Measurements from ENCODE around the gene KLHL13. TPM values are rescaled to one million over a fixed set of nuclear protein-coding genes. Genes with fewer than 3 reads are reported as not detected.
"Not testable (repeated sequence)": the region's sequence is repeated elsewhere in the genome, so short reads cannot be mapped to it uniquely, and the experiment has no call there.

KLHL13 gene
- total and polyA plus RNA-seq, 8 donors, result 1.1 to 4.9 (median 3.1) TPM

GRCh38 chrX:118153270-118153669, 36.7 kb upstream of the KLHL13 start:
- no peak for FAIRE-seq
- no peak overlapping the region for H3K27ac ChIP-seq
- no peak for ATAC-seq

GRCh38 chrX:118152721-118153120, 36.1 kb upstream of the KLHL13 start:
- H3K36me3 ChIP-seq, result no peaks in the 10 kb centered on the region
- H3K9me3 ChIP-seq, result no peaks in the 10 kb centered on the region
- ATAC-seq (no peak), DNase-seq (no peak), FAIRE-seq (no peak)
- no peaks in the 10 kb centered on the region for H3K27me3 ChIP-seq
- H3K4me3 ChIP-seq, result no peak overlapping the region
- intact Hi-C loops (cut with DNase I), result no loop called here
- no peak for TF ChIP-seq CTCF (IDR thresholded peaks at IDR 0.05)
- H3K4me1 ChIP-seq, result no peaks in the 10 kb centered on the region
- WGBS, 2 donors, result 57 to 93% methylated on average over 2 of the region's 2 CpGs
- no peak overlapping the region for H3K27ac ChIP-seq

More at GRCh38 chrX:118153270-118153669, 36.7 kb upstream of the KLHL13 start:
- Histone ChIP-seq H3K4me1 (no peaks in the 10 kb centered on the region), H3K4me3 (no peak overlapping the region), H3K27me3 (no peaks in the 10 kb centered on the region), H3K9me3 (no peaks in the 10 kb centered on the region), H3K36me3 (no peaks in the 10 kb centered on the region)
- intact Hi-C loops (cut with DNase I), result no loop called here
- TF ChIP-seq CTCF (IDR thresholded peaks at IDR 0.05), result no peak
- WGBS, 2 donors, result 93 to 94% methylated on average over 1 of the region's 1 CpG
- DNase-seq, result no peak

- FAIRE-seq (no peak), DNase-seq (no peak), ATAC-seq (no peak)
- no peaks in the 10 kb centered on the region for H3K9me3 ChIP-seq
- no peaks in the 10 kb centered on the region for H3K4me1 ChIP-seq
- 74 to 93% methylated on average over 1 of the region's 1 CpG for WGBS, 2 donors
- H3K27me3 ChIP-seq, result no peaks in the 10 kb centered on the region
- no peaks in the 10 kb centered on the region for H3K36me3 ChIP-seq
- intact Hi-C loops (cut with DNase I), result no loop called here
- TF ChIP-seq CTCF (IDR thresholded peaks at IDR 0.05), result no peak
- H3K4me3 ChIP-seq, result no peak overlapping the region
- H3K27ac ChIP-seq, result no peak overlapping the region
These were observed 32.1 kb upstream of the KLHL13 start for GRCh38 chrX:118148737-118149136.

GRCh38 chrX:118147771-118148170, 31.2 kb upstream of the KLHL13 start:
- intact Hi-C loops (cut with DNase I), result not testable (repeated sequence)

GRCh38 chrX:118143578-118143977, 27.0 kb upstream of the KLHL13 start:
- FAIRE-seq, result no peak
- no peak for DNase-seq
- 57 to 69% methylated on average over 3 of the region's 3 CpGs for WGBS, 2 donors
- no peak for TF ChIP-seq CTCF (IDR thresholded peaks at IDR 0.05)
- Histone ChIP-seq H3K27ac (no peak overlapping the region), H3K4me1 (no peaks in the 10 kb centered on the region), H3K9me3 (peaks cover 0 to 4% (median 0%) of the 10 kb centered on the region in 4 donors), H3K4me3 (no peak overlapping the region), H3K27me3 (peaks cover 0 to 11% (median 0%) of the 10 kb centered on the region in 4 donors), H3K36me3 (no peaks in the 10 kb centered on the region)
- intact Hi-C loops (cut with DNase I), result no loop called here
- no peak for ATAC-seq

More at GRCh38 chrX:118147771-118148170, 31.2 kb upstream of the KLHL13 start:
- not testable (repeated sequence) for H3K4me1 ChIP-seq, H3K27me3 ChIP-seq, H3K27ac ChIP-seq, H3K9me3 ChIP-seq, FAIRE-seq, H3K36me3 ChIP-seq, H3K4me3 ChIP-seq, DNase-seq, ATAC-seq
- WGBS, 2 donors, result 97 to 100% methylated on average over 3 of the region's 3 CpGs

All from pancreas (tissue), 10 donors.